ENCODE data around the gene DNPEP. TPM values are rescaled to one million over a fixed set of nuclear protein-coding genes. Genes with fewer than 3 reads are reported as not detected.

Gene DNPEP
- total RNA-seq, 6 experiments from 2014 or later: 37.1 to 60.2 (median 47.0) TPM

DNA sequence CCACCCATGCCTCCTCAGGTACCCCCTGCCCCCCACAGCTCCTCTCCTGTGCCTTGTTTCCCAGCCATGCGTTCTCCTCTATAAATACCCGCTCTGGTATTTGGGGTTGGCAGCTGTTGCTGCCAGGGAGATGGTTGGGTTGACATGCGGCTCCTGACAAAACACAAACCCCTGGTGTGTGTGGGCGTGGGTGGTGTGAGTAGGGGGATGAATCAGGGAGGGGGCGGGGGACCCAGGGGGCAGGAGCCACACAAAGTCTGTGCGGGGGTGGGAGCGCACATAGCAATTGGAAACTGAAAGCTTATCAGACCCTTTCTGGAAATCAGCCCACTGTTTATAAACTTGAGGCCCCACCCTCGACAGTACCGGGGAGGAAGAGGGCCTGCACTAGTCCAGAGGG is 29.7 kb upstream of the DNPEP start:
- DNase-seq (no peak), ATAC-seq (no peak)
- H3K4me3 ChIP-seq: no peak overlapping the region
- peaks cover 0 to 12% of the 10 kb centered on the region in 2 donors for H3K27me3 ChIP-seq
- H3K9me3 ChIP-seq: no peaks in the 10 kb centered on the region
- H3K27ac ChIP-seq: no peak overlapping the region
- H3K36me3 ChIP-seq: no peaks in the 10 kb centered on the region
- TF ChIP-seq CTCF (IDR thresholded peaks at IDR 0.05) (no peak), POLR2A (IDR thresholded peaks at IDR 0.05) (no peak)
- H3K4me1 ChIP-seq: no peaks in the 10 kb centered on the region
- intact Hi-C loops (cut with DNase I): no loop called here
- WGBS (ENCODE audit: insufficient coverage, low coverage, low lambda C conversion rate, missing lambda C conversion rate): no CpG with 5 or more reads among the region's 9 CpGs

DNA sequence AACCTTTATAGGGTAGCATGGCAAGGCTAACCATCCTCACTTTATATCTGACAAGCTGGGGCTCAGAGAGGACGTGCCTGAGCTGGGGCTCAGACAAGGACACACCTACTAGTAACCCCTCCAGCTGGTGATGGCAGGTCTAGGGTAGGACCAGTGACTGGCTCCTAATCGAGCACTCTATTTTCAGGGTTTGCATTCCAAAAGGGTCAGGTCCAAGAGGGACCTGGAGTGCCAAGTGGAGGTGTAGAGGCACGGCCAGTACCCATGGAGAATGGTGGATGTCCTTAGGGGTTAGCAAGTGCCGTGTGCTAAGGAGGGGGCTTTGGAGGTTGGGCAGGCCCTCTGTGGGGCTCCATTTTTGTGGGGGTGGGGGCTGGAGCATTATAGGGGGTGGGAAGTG is 29.2 kb upstream of the DNPEP start:
- Histone ChIP-seq H3K36me3 (no peaks in the 10 kb centered on the region), H3K27me3 (peaks cover 0 to 12% of the 10 kb centered on the region in 2 donors), H3K4me3 (no peak overlapping the region), H3K27ac (no peak overlapping the region), H3K4me1 (no peaks in the 10 kb centered on the region), H3K9me3 (no peaks in the 10 kb centered on the region)
- DNase-seq (no peak), ATAC-seq (no peak)
- intact Hi-C loops (cut with DNase I): no loop called here
- WGBS (ENCODE audit: insufficient coverage, low coverage, low lambda C conversion rate, missing lambda C conversion rate): no CpG with 5 or more reads among the region's 4 CpGs
- no peak for TF ChIP-seq POLR2A (IDR thresholded peaks at IDR 0.05)
- no peak for TF ChIP-seq CTCF (IDR thresholded peaks at IDR 0.05)

DNA sequence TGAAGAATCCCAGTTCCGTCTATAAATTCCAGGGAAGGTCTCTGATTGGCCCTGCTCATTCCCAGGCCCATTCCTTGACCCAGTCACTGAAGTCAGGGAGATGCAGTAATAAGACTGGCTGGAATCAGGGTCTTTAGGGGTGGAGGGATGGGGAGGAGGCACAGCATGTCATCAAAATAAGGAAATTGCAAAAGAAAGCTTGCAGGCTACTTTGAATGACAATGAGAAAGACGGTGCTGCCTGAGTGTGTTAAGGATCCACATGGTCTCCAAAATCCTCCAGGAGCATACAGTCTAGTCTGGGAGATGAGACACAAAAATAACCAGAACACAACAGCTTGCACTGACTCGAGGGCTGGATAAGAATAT is 28.5 kb upstream of the DNPEP start:
- intact Hi-C loops (cut with DNase I): no loop called here
- ATAC-seq (no peak), DNase-seq (no peak)
- H3K4me3 ChIP-seq: no peak overlapping the region
- no peak for TF ChIP-seq POLR2A (IDR thresholded peaks at IDR 0.05)
- no peak for TF ChIP-seq CTCF (IDR thresholded peaks at IDR 0.05)
- no peaks in the 10 kb centered on the region for H3K9me3 ChIP-seq
- no peaks in the 10 kb centered on the region for H3K36me3 ChIP-seq
- no peaks in the 10 kb centered on the region for H3K4me1 ChIP-seq
- H3K27ac ChIP-seq: no peak overlapping the region
- H3K27me3 ChIP-seq: peaks cover 0 to 12% of the 10 kb centered on the region in 2 donors
- WGBS (ENCODE audit: insufficient coverage, low coverage, low lambda C conversion rate, missing lambda C conversion rate): 30% methylated on average over 3 of the region's 3 CpGs

GRCh38 chr2:219415580-219416234 is 28.0 kb upstream of the DNPEP start:
- Histone ChIP-seq H3K4me3 (no peak overlapping the region), H3K4me1 (no peaks in the 10 kb centered on the region), H3K9me3 (no peaks in the 10 kb centered on the region), H3K36me3 (no peaks in the 10 kb centered on the region), H3K27ac (no peak overlapping the region), H3K27me3 (peaks cover 0 to 12% of the 10 kb centered on the region in 2 donors)
- 51% methylated on average over 5 of the region's 5 CpGs for WGBS (ENCODE audit: insufficient coverage, low coverage, low lambda C conversion rate, missing lambda C conversion rate)
- no peak for DNase-seq
- TF ChIP-seq POLR2A (IDR thresholded peaks at IDR 0.05) (no peak), CTCF (IDR thresholded peaks at IDR 0.05) (no peak)
- ATAC-seq: no peak
- intact Hi-C loops (cut with DNase I): no loop called here

DNA sequence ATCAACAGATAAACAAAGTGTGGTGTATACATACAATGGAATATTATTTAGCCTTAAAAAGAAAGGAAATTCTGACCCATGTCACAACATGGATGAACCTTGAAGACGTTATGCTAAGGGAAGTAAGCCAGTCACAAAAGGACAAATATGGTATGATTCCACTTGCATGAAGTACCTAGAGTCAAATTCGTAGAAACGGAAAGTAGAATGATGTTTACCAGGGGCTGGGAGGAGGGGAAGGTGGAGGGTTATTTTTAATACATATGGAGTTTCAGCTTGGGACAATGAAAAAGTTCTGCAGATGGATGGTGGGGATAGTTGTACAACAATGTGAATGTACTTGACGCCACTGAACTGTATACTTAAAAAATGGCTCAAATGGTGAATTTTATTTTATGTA is 27.1 kb upstream of the DNPEP start:
- peaks cover 0 to 12% of the 10 kb centered on the region in 2 donors for H3K27me3 ChIP-seq
- DNase-seq: no peak
- no peak overlapping the region for H3K27ac ChIP-seq
- H3K4me1 ChIP-seq: no peaks in the 10 kb centered on the region
- no peak for ATAC-seq
- intact Hi-C loops (cut with DNase I): no loop called here
- WGBS (ENCODE audit: insufficient coverage, low coverage, low lambda C conversion rate, missing lambda C conversion rate): 68% methylated on average over 4 of the region's 4 CpGs
- H3K36me3 ChIP-seq: no peaks in the 10 kb centered on the region
- no peaks in the 10 kb centered on the region for H3K9me3 ChIP-seq
- TF ChIP-seq POLR2A (IDR thresholded peaks at IDR 0.05) (no peak), CTCF (IDR thresholded peaks at IDR 0.05) (no peak)
- H3K4me3 ChIP-seq: no peak overlapping the region

Measured in right lobe of liver (tissue), 6 donors.